Osteoblast (primary cell): Measurements from ENCODE around the gene PTAFR. TPM values are rescaled to one million over a fixed set of nuclear protein-coding genes. Genes with fewer than 3 reads are reported as not detected.

Source experiments
- DNase-seq: peaks from one replicate; pipeline ENCODE4 v3.0.0; 2011; ENCODE audit warnings: low spot score, mixed read lengths; ENCODE audit not compliant: insufficient read length; ENCODE audit errors: missing footprints
- H2AFZ ChIP-seq: 2 replicates; pipeline ENCODE4 v1.6.0; 2011; ENCODE audit warnings: mild to moderate bottlenecking, low read length
- H3K27ac ChIP-seq: 2 replicates; pipeline ENCODE4 v1.5.1; 2011; ENCODE audit warnings: mild to moderate bottlenecking, low read depth, low read length, moderate library complexity
- H3K27me3 ChIP-seq: 2 replicates; pipeline ENCODE4 v1.6.0; 2012; ENCODE audit warnings: mild to moderate bottlenecking, control low read depth, inconsistent platforms, low read length, moderate library complexity; ENCODE audit not compliant: insufficient read depth
- H3K36me3 ChIP-seq: 2 replicates; pipeline ENCODE4 v1.5.1; 2011; ENCODE audit warnings: mild to moderate bottlenecking, low read length, control low read depth, moderate library complexity; ENCODE audit not compliant: insufficient read depth
- H3K4me1 ChIP-seq: 2 replicates; pipeline ENCODE4 v1.5.1; 2011; ENCODE audit warnings: mild to moderate bottlenecking, low read length, control low read depth, moderate library complexity; ENCODE audit not compliant: insufficient read depth
- H3K4me2 ChIP-seq: 2 replicates; pipeline ENCODE4 v1.6.0; 2011; ENCODE audit warnings: mild to moderate bottlenecking, low read length; ENCODE audit not compliant: insufficient read depth
- H3K4me3 ChIP-seq: fragments of 200-600 bp; sonication (generic); 3 replicates; pipeline ENCODE4 v1.5.1; 2012; ENCODE audit warnings: mild to moderate bottlenecking, low read length, inconsistent platforms; ENCODE audit not compliant: insufficient read depth
- H3K79me2 ChIP-seq: 2 replicates; pipeline ENCODE4 v1.6.0; 2012; ENCODE audit warnings: mild to moderate bottlenecking, low read length, control low read depth, inconsistent platforms; ENCODE audit not compliant: insufficient read depth
- H3K9me3 ChIP-seq: 2 replicates; pipeline ENCODE4 v1.5.1; 2011; ENCODE audit warnings: low read depth, low read length, control low read depth
- H4K20me1 ChIP-seq: 2 replicates; pipeline ENCODE4 v1.6.0; 2012; ENCODE audit warnings: mild to moderate bottlenecking, low read length, control low read depth; ENCODE audit not compliant: insufficient read depth
- CTCF ChIP-seq: IDR thresholded peaks from 2 replicates; pipeline ENCODE4 v1.5.1; 2011; ENCODE audit warnings: mild to moderate bottlenecking, low read depth, low read length, moderate library complexity; ENCODE audit errors: extremely low read depth
- small RNA-seq: library from RNA; depleted of rRNA; stranded (forward); fragments of <200 nt; gene quantifications from one replicate; pipeline ENCODE3, GENCODE V24; 2012
- total RNA-seq: library from RNA; depleted of rRNA; stranded (reverse); fragments of >200 nt; gene quantifications from 2 replicates; pipeline ENCODE4 v1.2.3, GENCODE V29; 2012

The PTAFR gene
- total RNA-seq, 1 donor = under 0.01 TPM

- TF ChIP-seq CTCF = no peak
- Histone ChIP-seq H3K4me2 (no peak overlapping the region), H4K20me1 (no peaks in the 10 kb centered on the region), H3K4me1 (peaks cover 9% of the 10 kb centered on the region), H3K4me3 (no peak overlapping the region), H3K9me3 (no peaks in the 10 kb centered on the region), H3K36me3 (no peaks in the 10 kb centered on the region), H2AFZ (no peak overlapping the region), H3K79me2 (no peaks in the 10 kb centered on the region), H3K27ac (no peak overlapping the region), H3K27me3 (no peaks in the 10 kb centered on the region)
- peak; percentile 23 for DNase-seq
Observed at GRCh38 chr1:28102189-28102588, 74.3 kb downstream of the PTAFR start.

GRCh38 chr1:28099050-28099769 lies 77.3 kb downstream of the PTAFR start:
- H4K20me1 ChIP-seq = no peaks in the 10 kb centered on the region
- H3K4me1 ChIP-seq = no peaks in the 10 kb centered on the region
- H3K27ac ChIP-seq = no peak overlapping the region
- H3K27me3 ChIP-seq = peaks cover 1% of the 10 kb centered on the region
- H3K9me3 ChIP-seq = no peaks in the 10 kb centered on the region
- no peak overlapping the region for H3K4me2 ChIP-seq
- H3K79me2 ChIP-seq = no peaks in the 10 kb centered on the region
- DNase-seq = peak; percentile 22
- H3K4me3 ChIP-seq = no peak overlapping the region
- H2AFZ ChIP-seq = no peak overlapping the region
- no peak for TF ChIP-seq CTCF
- H3K36me3 ChIP-seq = no peaks in the 10 kb centered on the region

Small RNAs within 50 kb of the gene (small RNA-seq; reads per million reads assigned to genes)
- not detected for gene RNU6-176P

Other genes with a start within 250 kb of the PTAFR start
- gene SMPDL3B, start 241.7 kb downstream of the PTAFR start, total RNA-seq = under 0.01 TPM in 1 of 2 replicates, not detected in the other
- 9.4 and 12.7 TPM in 2 replicates for gene XKR8, start 216.7 kb downstream of the PTAFR start, total RNA-seq
- 10.9 and 13.3 TPM in 2 replicates for gene EYA3, start 88.1 kb downstream of the PTAFR start, total RNA-seq
- 60.1 and 63.4 TPM in 2 replicates for gene DNAJC8, start 56.3 kb upstream of the PTAFR start, total RNA-seq
- gene ATP5IF1, start 59.4 kb upstream of the PTAFR start, total RNA-seq = 51.8 and 53.3 TPM in 2 replicates
- 56.3 and 59.7 TPM in 2 replicates for gene SESN2, start 82.8 kb upstream of the PTAFR start, total RNA-seq
- gene MED18, start 152.3 kb upstream of the PTAFR start, total RNA-seq = 14.7 and 19.5 TPM in 2 replicates
- 12.7 and 14.7 TPM in 2 replicates for gene PHACTR4, start 193.1 kb upstream of the PTAFR start, total RNA-seq